Liver (tissue), 9 donors: Measurements from ENCODE around the gene SFPQ. TPM values are rescaled to one million over a fixed set of nuclear protein-coding genes. Genes with fewer than 3 reads are reported as not detected.

Source experiments
- DNase-seq: peaks from one replicate; pipeline ENCODE4 v3.0.0-alpha.2; 2017; ENCODE audit warnings: low spot score
- H3K27ac ChIP-seq, 2 donors: one replicate each; pipeline ENCODE4 v1.7.0; 2013; ENCODE audit warnings: inconsistent platforms in 2 of 2, low read length in 2 of 2, control low read depth in 1 of 2, low read depth in 1 of 2, mild to moderate bottlenecking in 1 of 2
- H3K27me3 ChIP-seq, 4 donors: one replicate each; pipeline versions ENCODE4 v1.6.1 to v1.7.0; 2013; ENCODE audit warnings: low read length in 3 of 4, inconsistent platforms in 1 of 4, mild to moderate bottlenecking in 1 of 4, moderate library complexity in 1 of 4; ENCODE audit not compliant: control insufficient read depth in 4 of 4, insufficient read depth in 4 of 4
- H3K36me3 ChIP-seq, 4 donors: one replicate each; pipeline versions ENCODE4 v1.6.1 to v1.7.0; 2013; ENCODE audit warnings: low read length in 3 of 4, mild to moderate bottlenecking in 3 of 4, low read depth in 1 of 4, moderate library complexity in 1 of 4; ENCODE audit not compliant: control insufficient read depth in 4 of 4, insufficient read depth in 3 of 4
- H3K4me1 ChIP-seq, 4 donors: one replicate each; pipeline versions ENCODE4 v1.6.1 to v1.7.0; 2013; ENCODE audit warnings: low read length in 3 of 4, mild to moderate bottlenecking in 3 of 4, moderate library complexity in 1 of 4; ENCODE audit not compliant: control insufficient read depth in 4 of 4, insufficient read depth in 4 of 4
- H3K4me3 ChIP-seq, 3 donors: one replicate each; pipeline versions ENCODE4 v1.6.1 to v1.7.0; 2013; ENCODE audit warnings: low read length in 3 of 3, control low read depth in 1 of 3, low read depth in 1 of 3, mild to moderate bottlenecking in 1 of 3
- H3K9ac ChIP-seq, 2 donors: one replicate each; pipeline ENCODE4 v1.7.0; 2013; ENCODE audit warnings: low read length in 2 of 2, mild to moderate bottlenecking in 2 of 2, moderate library complexity in 2 of 2, control low read depth in 1 of 2, low read depth in 1 of 2
- H3K9me3 ChIP-seq, 4 donors: one replicate each; pipeline versions ENCODE4 v1.6.1 to v1.7.0; 2013; ENCODE audit warnings: low read length in 3 of 4; ENCODE audit not compliant: control insufficient read depth in 4 of 4
- EGR1 ChIP-seq, 2 donors: IDR thresholded peaks; 2 replicates each; pipeline ENCODE4 v1.6.1; 2016 to 2018; ENCODE audit warnings: antibody characterized with exemption in 2 of 2, low read depth in 2 of 2
- FOXA1 ChIP-seq: IDR thresholded peaks from 2 replicates; pipeline ENCODE4 v1.6.1; 2016; ENCODE audit warnings: antibody characterized with exemption
- FOXA2 ChIP-seq: IDR thresholded peaks from 2 replicates; pipeline ENCODE4 v1.6.1; 2016; ENCODE audit warnings: antibody characterized with exemption
- GABPA ChIP-seq, 2 donors: IDR thresholded peaks in 1 of 2; conservative IDR thresholded peaks in 1 of 2; 2 replicates each; pipeline ENCODE4 v1.6.1; 2016; ENCODE audit warnings: antibody characterized with exemption in 2 of 2, mild to moderate bottlenecking in 1 of 2, moderate library complexity in 1 of 2
- HNF4A ChIP-seq, 2 donors: conservative IDR thresholded peaks; 2 replicates each; pipeline ENCODE4 v1.6.1; 2016; ENCODE audit warnings: antibody characterized with exemption in 2 of 2, mild to moderate bottlenecking in 2 of 2
- HNF4G ChIP-seq: IDR thresholded peaks from 2 replicates; pipeline ENCODE4 v1.6.1; 2016; ENCODE audit warnings: antibody characterized with exemption
- JUND ChIP-seq, 2 donors: IDR thresholded peaks; 2 replicates each; pipeline ENCODE4 v1.6.1; 2016; ENCODE audit warnings: antibody characterized with exemption in 2 of 2
- MAX ChIP-seq: IDR thresholded peaks from 2 replicates; pipeline ENCODE4 v1.6.1; 2016; ENCODE audit warnings: antibody characterized with exemption
- NR2F2 ChIP-seq: IDR thresholded peaks from 2 replicates; pipeline ENCODE4 v1.6.1; 2016; ENCODE audit warnings: antibody characterized with exemption
- RAD21 ChIP-seq, 2 donors: IDR thresholded peaks; 2 replicates each; pipeline ENCODE4 v1.6.1; 2016; ENCODE audit warnings: antibody characterized with exemption in 2 of 2, mild to moderate bottlenecking in 2 of 2
- REST ChIP-seq: IDR thresholded peaks from 2 replicates; pipeline ENCODE4 v1.6.1; 2016; ENCODE audit warnings: antibody characterized with exemption, mild to moderate bottlenecking
- RXRA ChIP-seq, 2 donors: IDR thresholded peaks; 2 replicates each; pipeline ENCODE4 v1.6.1; 2017 to 2018; ENCODE audit warnings: antibody characterized with exemption in 2 of 2, mild to moderate bottlenecking in 1 of 2
- SP1 ChIP-seq: IDR thresholded peaks from 2 replicates; pipeline ENCODE4 v1.6.1; 2018; ENCODE audit warnings: antibody characterized with exemption, mild to moderate bottlenecking
- TAF1 ChIP-seq: conservative IDR thresholded peaks from 2 replicates; pipeline ENCODE4 v1.6.1; 2016; ENCODE audit warnings: antibody characterized with exemption, mild to moderate bottlenecking
- YY1 ChIP-seq: IDR thresholded peaks from 2 replicates; pipeline ENCODE4 v1.6.1; 2016; ENCODE audit warnings: antibody characterized with exemption, mild to moderate bottlenecking
- WGBS: extraction: QIAGEN DNeasy Blood & Tissue Kit; methylation state at CpG from one replicate; pipeline ENCODE4 v1.1.7; 2013; 5-methylcytosine and 5-hydroxymethylcytosine counted together
- polyA plus RNA-seq, 2 donors: library from polyadenylated mRNA; stranded (reverse) in 1 of 2; unstranded in 1 of 2; fragments of 200-250 nt in 1 of 2; fragments of >200 nt in 1 of 2; fragmentation: Nextera tagmentation in 1 of 2; extraction: Ambion mirVana in 1 of 2; gene quantifications; one replicate each; pipeline versions ENCODE4 v1.2.1 to v1.2.3, GENCODE V29; 2013 to 2015
- total RNA-seq, 2 donors: library from RNA; depleted of rRNA; stranded (reverse); fragments of >200 nt; gene quantifications; one replicate each; pipeline ENCODE4 v1.2.3, GENCODE V29; 2014
- TF ChIP-seq, protein P1 (sequence below): fragments of 150-350 bp; IDR thresholded peaks from 2 replicates; pipeline ENCODE4 v1.5.1; 2017; ENCODE audit warnings: improper control_type of control experiment, low read depth, low read length; ENCODE audit not compliant: missing input control
- TF ChIP-seq, protein P2 (sequence below): IDR thresholded peaks from 2 replicates; pipeline ENCODE4 v1.6.1; 2016; ENCODE audit warnings: antibody characterized with exemption
- donor health status: healthy.
- donor health status: healthy.
- donor health status: healthy.
- donor health status: healthy.
- donor health status: healthy.

SFPQ gene
- total and polyA plus RNA-seq, 4 donors, result 29.7 to 173 (median 66.2) TPM

DNA sequence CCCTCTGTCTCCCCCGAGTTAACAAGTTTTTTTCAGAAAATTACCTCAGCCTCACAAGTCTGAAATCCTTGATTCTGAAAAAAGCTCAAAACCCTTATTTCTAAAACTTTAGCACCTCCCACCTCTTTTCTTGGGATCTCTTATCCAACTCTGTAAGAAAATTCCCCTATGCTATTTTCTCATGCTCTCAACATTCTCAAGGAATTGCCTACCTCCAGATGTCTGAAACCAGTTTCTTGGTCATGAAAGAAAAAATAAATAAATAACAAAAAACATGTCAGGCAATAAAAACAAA, 18.1 kb upstream of the SFPQ start (continued):
- TF ChIP-seq, protein P1, sequence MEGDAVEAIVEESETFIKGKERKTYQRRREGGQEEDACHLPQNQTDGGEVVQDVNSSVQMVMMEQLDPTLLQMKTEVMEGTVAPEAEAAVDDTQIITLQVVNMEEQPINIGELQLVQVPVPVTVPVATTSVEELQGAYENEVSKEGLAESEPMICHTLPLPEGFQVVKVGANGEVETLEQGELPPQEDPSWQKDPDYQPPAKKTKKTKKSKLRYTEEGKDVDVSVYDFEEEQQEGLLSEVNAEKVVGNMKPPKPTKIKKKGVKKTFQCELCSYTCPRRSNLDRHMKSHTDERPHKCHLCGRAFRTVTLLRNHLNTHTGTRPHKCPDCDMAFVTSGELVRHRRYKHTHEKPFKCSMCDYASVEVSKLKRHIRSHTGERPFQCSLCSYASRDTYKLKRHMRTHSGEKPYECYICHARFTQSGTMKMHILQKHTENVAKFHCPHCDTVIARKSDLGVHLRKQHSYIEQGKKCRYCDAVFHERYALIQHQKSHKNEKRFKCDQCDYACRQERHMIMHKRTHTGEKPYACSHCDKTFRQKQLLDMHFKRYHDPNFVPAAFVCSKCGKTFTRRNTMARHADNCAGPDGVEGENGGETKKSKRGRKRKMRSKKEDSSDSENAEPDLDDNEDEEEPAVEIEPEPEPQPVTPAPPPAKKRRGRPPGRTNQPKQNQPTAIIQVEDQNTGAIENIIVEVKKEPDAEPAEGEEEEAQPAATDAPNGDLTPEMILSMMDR, result no peak

- Histone ChIP-seq H3K4me3 (no peak overlapping the region), H3K36me3 (no peaks in the 10 kb centered on the region), H3K4me1 (no peaks in the 10 kb centered on the region), H3K27me3 (no peaks in the 10 kb centered on the region), H3K9ac (no peak overlapping the region), H3K9me3 (no peaks in the 10 kb centered on the region), H3K27ac (no peak overlapping the region)
- TF ChIP-seq MAX (no peak), FOXA2 (no peak), HNF4A (conservative IDR thresholded peaks at IDR 0.05) (no peak), REST (no peak), NR2F2 (no peak), TAF1 (no peak)
- TF ChIP-seq, protein P2, sequence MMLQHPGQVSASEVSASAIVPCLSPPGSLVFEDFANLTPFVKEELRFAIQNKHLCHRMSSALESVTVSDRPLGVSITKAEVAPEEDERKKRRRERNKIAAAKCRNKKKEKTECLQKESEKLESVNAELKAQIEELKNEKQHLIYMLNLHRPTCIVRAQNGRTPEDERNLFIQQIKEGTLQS, result no peak
- no peak for DNase-seq
- 79% methylated on average over 16 of the region's 16 CpGs for WGBS
Measured at GRCh38 chr1:35210321-35211119, 17.6 kb upstream of the SFPQ start.

GRCh38 chr1:35203295-35203694, 10.3 kb upstream of the SFPQ start:
- no peaks in the 10 kb centered on the region for H3K4me1 ChIP-seq
- H3K27me3 ChIP-seq, result no peaks in the 10 kb centered on the region
- H3K36me3 ChIP-seq, result no peaks in the 10 kb centered on the region
- WGBS, result 85% methylated on average over 1 of the region's 1 CpG
- no peaks in the 10 kb centered on the region for H3K9me3 ChIP-seq
- H3K9ac ChIP-seq, result no peak overlapping the region
- no peak for DNase-seq
- no peak for TF ChIP-seq EGR1 (IDR thresholded peaks at IDR 0.05; ENCODE audit: low read depth in 2 of 2)
- no peak for TF ChIP-seq RAD21 (IDR thresholded peaks at IDR 0.05)
- no peak for TF ChIP-seq GABPA (IDR thresholded peaks at IDR 0.05 in 1 of 2, conservative IDR thresholded peaks at IDR 0.05 in 1 of 2)
- TF ChIP-seq, protein P2, result no peak
- no peak for TF ChIP-seq SP1
- no peak for TF ChIP-seq RXRA (IDR thresholded peaks at IDR 0.05)
- TF ChIP-seq FOXA1, result no peak
- no peak for TF ChIP-seq JUND (IDR thresholded peaks at IDR 0.05)
- no peak for TF ChIP-seq HNF4G
- no peak for TF ChIP-seq HNF4A (conservative IDR thresholded peaks at IDR 0.05)
- TF ChIP-seq TAF1, result no peak
- no peak for TF ChIP-seq NR2F2
- no peak for TF ChIP-seq YY1
- H3K4me3 ChIP-seq, result no peak overlapping the region
- no peak overlapping the region for H3K27ac ChIP-seq
